Eye (tissue), 1 donor: ENCODE measurements around the gene MATCAP1.
A peak's percentile ranks its signal among the peaks of the same experiment; 100 is the strongest.

Source experiments
- DNase-seq: peaks from one replicate; pipeline ENCODE4 v3.0.0-alpha.2; 2015

The MATCAP1 gene

GRCh38 chr16:67190448-67191399 is 7.0 kb upstream of the MATCAP1 start:
- no peak for DNase-seq

- DNase-seq, result no peak
Measured at GRCh38 chr16:67190041-67190440, 6.3 kb upstream of the MATCAP1 start, which contains the start of gene EXOC3L1. TSS of gene EXOC3L1 (minus strand) at chr16:67190136. CDS start at chr16:67189676, 460 bp downstream.

- no peak for DNase-seq
Measured at GRCh38 chr16:67188798-67189197, 5.0 kb upstream of the MATCAP1 start.

GRCh38 chr16:67188323-67188722 is 4.6 kb upstream of the MATCAP1 start:
- DNase-seq, result no peak

- DNase-seq, result no peak
Measured at GRCh38 chr16:67187175-67187890, 3.6 kb upstream of the MATCAP1 start.

- no peak for DNase-seq
Measured at GRCh38 chr16:67186550-67186950, 2.8 kb upstream of the MATCAP1 start.

- DNase-seq, result no peak
Measured at GRCh38 chr16:67185651-67186134, 1.9 kb upstream of the MATCAP1 start.

GRCh38 chr16:67184995-67185650 is 1.4 kb upstream of the MATCAP1 start:
- peak; percentile 95 for DNase-seq

- DNase-seq, result no peak
Measured at GRCh38 chr16:67184453-67184994, 761 bp upstream of the MATCAP1 start.

GRCh38 chr16:67183284-67183626 is 508 bp downstream of the MATCAP1 start:
- no peak for DNase-seq

- DNase-seq, result no peak
Measured at GRCh38 chr16:67182288-67182687, 1.5 kb downstream of the MATCAP1 start.

GRCh38 chr16:67181346-67181745 is 2.4 kb downstream of the MATCAP1 start:
- DNase-seq, result no peak

- no peak for DNase-seq
Measured at GRCh38 chr16:67180166-67180565, 3.6 kb downstream of the MATCAP1 start.

GRCh38 chr16:67179421-67180080 is 4.2 kb downstream of the MATCAP1 start:
- DNase-seq, result no peak

- peak; percentile 76 for DNase-seq
Measured at GRCh38 chr16:67177743-67178699, 5.7 kb downstream of the MATCAP1 start.

- no peak for DNase-seq
Measured at GRCh38 chr16:67176662-67177061, 7.1 kb downstream of the MATCAP1 start.

GRCh38 chr16:67174706-67175231 is 9.0 kb downstream of the MATCAP1 start:
- DNase-seq, result no peak

GRCh38 chr16:67173808-67174705 is 9.7 kb downstream of the MATCAP1 start:
- peak; percentile 85 for DNase-seq

- DNase-seq, result no peak
Measured at GRCh38 chr16:67173323-67173722, 10.4 kb downstream of the MATCAP1 start.
